Loucy (cell line): ENCODE data around the gene B4GALT2.

ENCODE experiments used
- H2AFZ ChIP-seq: fragments of 200-600 bp; sonication (generic); 2 replicates; pipeline ENCODE4 v1.6.0; 2016; ENCODE audit warnings: antibody characterized with exemption, mild to moderate bottlenecking, low read length, moderate library complexity
- H3F3A ChIP-seq: fragments of 200-600 bp; 2 replicates; pipeline ENCODE4 v1.6.0; 2016; ENCODE audit warnings: antibody characterized with exemption, low read depth, mild to moderate bottlenecking
- H3K27me3 ChIP-seq: fragments of 200-600 bp; sonication (generic); 2 replicates; pipeline ENCODE4 v1.6.1; 2014; ENCODE audit warnings: low read length, mild to moderate bottlenecking; ENCODE audit not compliant: insufficient read depth, poor library complexity, severe bottlenecking
- H3K36me3 ChIP-seq: fragments of 200-600 bp; sonication (generic); 2 replicates; pipeline ENCODE4 v1.6.1; 2016; ENCODE audit warnings: low read length; ENCODE audit not compliant: insufficient read depth
- H3K4me1 ChIP-seq: fragments of 200-600 bp; sonication (generic); 2 replicates; pipeline ENCODE4 v1.5.1; 2014; ENCODE audit warnings: low read length, mild to moderate bottlenecking; ENCODE audit not compliant: insufficient read depth, poor library complexity, severe bottlenecking
- H3K4me2 ChIP-seq: fragments of 200-600 bp; sonication (generic); 2 replicates; pipeline ENCODE4 v1.6.0; 2014; ENCODE audit warnings: antibody characterized with exemption, low read length, low read depth, mild to moderate bottlenecking; ENCODE audit not compliant: poor library complexity, severe bottlenecking
- H3K4me3 ChIP-seq: fragments of 200-600 bp; sonication (generic); 2 replicates; pipeline ENCODE4 v1.5.1; 2014; ENCODE audit warnings: low read length, mild to moderate bottlenecking, mixed read lengths; ENCODE audit not compliant: poor library complexity, severe bottlenecking
- H3K79me2 ChIP-seq: fragments of 200-600 bp; sonication (generic); 2 replicates; pipeline ENCODE4 v1.6.1; 2014; ENCODE audit warnings: low read length; ENCODE audit not compliant: insufficient read depth
- H3K9ac ChIP-seq: fragments of 200-600 bp; sonication (generic); 2 replicates; pipeline ENCODE4 v1.6.0; 2014; ENCODE audit warnings: mild to moderate bottlenecking, low read depth, low read length, moderate library complexity; ENCODE audit not compliant: poor library complexity, severe bottlenecking
- H3K9me2 ChIP-seq: fragments of 200-600 bp; sonication (generic); replicated peaks from 2 replicates; pipeline ENCODE4 v1.6.1; 2016; ENCODE audit warnings: low read depth, low read length, mixed read lengths
- H3K9me3 ChIP-seq: fragments of 200-600 bp; sonication (generic); 2 replicates; pipeline ENCODE4 v1.6.1; 2014; ENCODE audit warnings: mild to moderate bottlenecking, antibody characterized with exemption, low read length, low read depth; ENCODE audit not compliant: insufficient read depth
- H4K20me1 ChIP-seq: fragments of 200-600 bp; sonication (generic); 2 replicates; pipeline ENCODE4 v1.6.0; 2014; ENCODE audit warnings: antibody characterized with exemption, low read length, mild to moderate bottlenecking; ENCODE audit not compliant: insufficient read depth, poor library complexity, severe bottlenecking
- CTCF ChIP-seq: fragments of 200-600 bp; sonication (generic); conservative IDR thresholded peaks from 2 replicates; pipeline ENCODE4 v1.5.1; 2014; ENCODE audit warnings: mild to moderate bottlenecking, antibody characterized with exemption, low read length
- EZH2phosphoT487 ChIP-seq: fragments of 200-600 bp; IDR thresholded peaks from 2 replicates; pipeline ENCODE4 v1.6.1; 2018; ENCODE audit warnings: antibody characterized with exemption, mild to moderate bottlenecking, moderate library complexity, borderline replicate concordance

The B4GALT2 gene

GRCh38 chr1:44038876-44039657, 60.1 kb downstream of the B4GALT2 start:
- H3K36me3 ChIP-seq = no peaks in the 10 kb centered on the region
- no peaks in the 10 kb centered on the region for H3K4me1 ChIP-seq
- no peak overlapping the region for H3K4me2 ChIP-seq
- H3K9me3 ChIP-seq = no peaks in the 10 kb centered on the region
- H2AFZ ChIP-seq = no peak overlapping the region
- H4K20me1 ChIP-seq = no peaks in the 10 kb centered on the region
- TF ChIP-seq EZH2phosphoT487 (no peak), CTCF (no peak)
- no peaks in the 10 kb centered on the region for H3K79me2 ChIP-seq
- no peaks in the 10 kb centered on the region for H3K9me2 ChIP-seq
- no peaks in the 10 kb centered on the region for H3K27me3 ChIP-seq
- no peak overlapping the region for H3K4me3 ChIP-seq
- no peaks in the 10 kb centered on the region for H3F3A ChIP-seq
- H3K9ac ChIP-seq = no peak overlapping the region

- TF ChIP-seq EZH2phosphoT487 (no peak), CTCF (no peak)
- Histone ChIP-seq H2AFZ (no peak overlapping the region), H3K9me2 (no peaks in the 10 kb centered on the region), H3F3A (no peaks in the 10 kb centered on the region), H3K9ac (no peak overlapping the region), H3K4me1 (no peaks in the 10 kb centered on the region), H3K27me3 (no peaks in the 10 kb centered on the region), H3K4me2 (no peak overlapping the region), H3K4me3 (no peak overlapping the region), H4K20me1 (no peaks in the 10 kb centered on the region), H3K79me2 (no peaks in the 10 kb centered on the region), H3K36me3 (no peaks in the 10 kb centered on the region), H3K9me3 (no peaks in the 10 kb centered on the region)
Measured at GRCh38 chr1:44040418-44040817, 61.4 kb downstream of the B4GALT2 start.
